Tibial nerve (tissue), 4 donors: Measurements from ENCODE around the gene PCDHGA2.

Source experiments
- CTCF ChIP-seq, 5 experiments: fragments of 200-600 bp in 3 of 5; fragments of 450-650 bp in 2 of 5; sonication (generic) in 3 of 5; IDR thresholded peaks; one replicate each; pipeline ENCODE4 v1.5.1; 2016 to 2019; ENCODE audit warnings: antibody characterized with exemption in 5 of 5, mild to moderate bottlenecking in 3 of 5, moderate library complexity in 2 of 5
- EP300 ChIP-seq, 2 donors: sonication (generic); formaldehyde crosslinking; IDR thresholded peaks; one replicate each; pipeline ENCODE4 v1.6.1; 2017; ENCODE audit warnings: antibody characterized with exemption in 2 of 2, mild to moderate bottlenecking in 1 of 2
- POLR2A ChIP-seq, 2 donors: fragments of 450-650 bp; IDR thresholded peaks; one replicate each; pipeline ENCODE4 v1.6.1; 2017; ENCODE audit warnings: antibody characterized with exemption in 2 of 2, mild to moderate bottlenecking in 2 of 2, moderate library complexity in 2 of 2

GRCh38 chr5:141383345-141383744 is 44.8 kb downstream of the PCDHGA2 start:
- no peak for TF ChIP-seq CTCF (IDR thresholded peaks at IDR 0.05)
- TF ChIP-seq POLR2A (IDR thresholded peaks at IDR 0.05), result no peak
- no peak for TF ChIP-seq EP300 (IDR thresholded peaks at IDR 0.05)
